ENCODE data around the gene BPIFB4.

DNA sequence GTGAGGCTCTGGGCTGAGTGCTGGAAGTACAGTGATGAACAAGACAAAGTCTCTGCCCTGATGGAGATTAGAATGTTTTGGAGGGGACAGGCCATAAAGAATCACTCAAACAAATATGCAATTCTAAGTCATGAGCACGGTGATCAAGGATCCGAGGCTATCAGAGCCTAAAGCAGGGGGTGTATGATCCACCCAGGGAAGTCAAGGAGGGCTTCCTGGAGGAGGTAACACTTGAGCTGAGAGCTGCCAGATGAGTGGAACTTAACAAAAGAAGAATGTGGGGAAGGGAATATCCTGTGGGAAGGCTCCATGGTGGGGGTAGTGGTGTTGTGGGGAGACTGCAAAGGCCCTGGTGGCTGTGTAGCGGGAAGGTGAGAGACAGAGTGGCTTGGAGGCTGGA lies 12.2 kb downstream of the BPIFB4 start:
- TF ChIP-seq, protein P1, sequence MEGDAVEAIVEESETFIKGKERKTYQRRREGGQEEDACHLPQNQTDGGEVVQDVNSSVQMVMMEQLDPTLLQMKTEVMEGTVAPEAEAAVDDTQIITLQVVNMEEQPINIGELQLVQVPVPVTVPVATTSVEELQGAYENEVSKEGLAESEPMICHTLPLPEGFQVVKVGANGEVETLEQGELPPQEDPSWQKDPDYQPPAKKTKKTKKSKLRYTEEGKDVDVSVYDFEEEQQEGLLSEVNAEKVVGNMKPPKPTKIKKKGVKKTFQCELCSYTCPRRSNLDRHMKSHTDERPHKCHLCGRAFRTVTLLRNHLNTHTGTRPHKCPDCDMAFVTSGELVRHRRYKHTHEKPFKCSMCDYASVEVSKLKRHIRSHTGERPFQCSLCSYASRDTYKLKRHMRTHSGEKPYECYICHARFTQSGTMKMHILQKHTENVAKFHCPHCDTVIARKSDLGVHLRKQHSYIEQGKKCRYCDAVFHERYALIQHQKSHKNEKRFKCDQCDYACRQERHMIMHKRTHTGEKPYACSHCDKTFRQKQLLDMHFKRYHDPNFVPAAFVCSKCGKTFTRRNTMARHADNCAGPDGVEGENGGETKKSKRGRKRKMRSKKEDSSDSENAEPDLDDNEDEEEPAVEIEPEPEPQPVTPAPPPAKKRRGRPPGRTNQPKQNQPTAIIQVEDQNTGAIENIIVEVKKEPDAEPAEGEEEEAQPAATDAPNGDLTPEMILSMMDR (IDR thresholded peaks at IDR 0.05; ENCODE audit: insufficient read depth, low read depth, low read length), result no peak
- TF ChIP-seq EZH2 (IDR thresholded peaks at IDR 0.05; ENCODE audit: insufficient read depth, low read length), result no peak
